Fibroblast of pulmonary artery (primary cell): ENCODE data around the gene LRMDA.

Source experiments
- DNase-seq: peaks from one replicate; pipeline ENCODE4 v3.0.0-alpha.2; 2010; ENCODE audit warnings: low read depth
- H3K4me3 ChIP-seq: replicated peaks from 2 replicates; pipeline ENCODE4 v1.5.1; 2011; ENCODE audit warnings: low read depth, mild to moderate bottlenecking, control low read depth, low read length, moderate library complexity
- TF ChIP-seq, protein P1 (sequence below): IDR thresholded peaks from 2 replicates; pipeline ENCODE4 v1.5.1; 2011; ENCODE audit warnings: mild to moderate bottlenecking, control low read depth, low read length, inconsistent platforms; ENCODE audit errors: missing control alignments

LRMDA gene

DNA sequence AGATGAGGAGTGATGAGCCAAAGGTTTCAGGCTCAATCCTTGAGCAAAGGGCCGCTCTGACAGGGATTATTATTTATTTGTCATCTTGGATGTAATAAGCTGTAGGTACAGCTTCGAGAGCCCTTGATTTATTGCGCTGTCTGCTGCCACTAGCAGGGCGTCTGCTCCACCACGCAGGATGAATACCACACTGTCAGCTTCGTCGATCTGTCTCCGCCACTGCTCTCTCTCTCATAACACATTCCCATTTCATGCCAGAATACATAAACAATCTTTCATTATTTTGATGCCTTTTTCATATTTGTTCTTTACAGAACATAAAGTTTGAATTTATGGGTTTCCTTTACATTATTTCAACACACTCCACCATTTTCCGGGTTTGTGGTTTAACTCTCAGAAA lies 276.6 kb downstream of the LRMDA start:
- no peak overlapping the region for H3K4me3 ChIP-seq
- TF ChIP-seq, protein P1, sequence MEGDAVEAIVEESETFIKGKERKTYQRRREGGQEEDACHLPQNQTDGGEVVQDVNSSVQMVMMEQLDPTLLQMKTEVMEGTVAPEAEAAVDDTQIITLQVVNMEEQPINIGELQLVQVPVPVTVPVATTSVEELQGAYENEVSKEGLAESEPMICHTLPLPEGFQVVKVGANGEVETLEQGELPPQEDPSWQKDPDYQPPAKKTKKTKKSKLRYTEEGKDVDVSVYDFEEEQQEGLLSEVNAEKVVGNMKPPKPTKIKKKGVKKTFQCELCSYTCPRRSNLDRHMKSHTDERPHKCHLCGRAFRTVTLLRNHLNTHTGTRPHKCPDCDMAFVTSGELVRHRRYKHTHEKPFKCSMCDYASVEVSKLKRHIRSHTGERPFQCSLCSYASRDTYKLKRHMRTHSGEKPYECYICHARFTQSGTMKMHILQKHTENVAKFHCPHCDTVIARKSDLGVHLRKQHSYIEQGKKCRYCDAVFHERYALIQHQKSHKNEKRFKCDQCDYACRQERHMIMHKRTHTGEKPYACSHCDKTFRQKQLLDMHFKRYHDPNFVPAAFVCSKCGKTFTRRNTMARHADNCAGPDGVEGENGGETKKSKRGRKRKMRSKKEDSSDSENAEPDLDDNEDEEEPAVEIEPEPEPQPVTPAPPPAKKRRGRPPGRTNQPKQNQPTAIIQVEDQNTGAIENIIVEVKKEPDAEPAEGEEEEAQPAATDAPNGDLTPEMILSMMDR: no peak
- DNase-seq: no peak

DNA sequence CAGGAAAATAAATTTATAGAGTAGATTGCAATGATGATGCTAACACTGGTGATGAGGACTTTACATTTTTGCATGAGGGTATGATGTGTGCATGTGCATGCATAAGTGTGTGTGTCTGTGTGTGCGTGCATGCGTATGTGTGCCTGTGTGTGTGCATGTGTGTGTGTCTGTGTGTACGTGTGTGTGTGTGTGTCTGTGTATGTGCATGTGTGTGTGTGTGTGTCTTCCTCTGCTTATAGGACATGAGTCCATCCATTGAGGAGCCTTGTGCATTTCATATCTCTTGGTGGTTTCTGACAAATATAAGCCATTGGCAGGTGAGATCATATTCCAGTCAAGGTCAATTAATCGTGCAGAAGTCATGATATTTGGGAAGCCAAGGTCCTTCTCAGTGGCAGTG lies 277.8 kb downstream of the LRMDA start:
- TF ChIP-seq, protein P1: no peak
- H3K4me3 ChIP-seq: no peak overlapping the region
- DNase-seq: no peak

DNA sequence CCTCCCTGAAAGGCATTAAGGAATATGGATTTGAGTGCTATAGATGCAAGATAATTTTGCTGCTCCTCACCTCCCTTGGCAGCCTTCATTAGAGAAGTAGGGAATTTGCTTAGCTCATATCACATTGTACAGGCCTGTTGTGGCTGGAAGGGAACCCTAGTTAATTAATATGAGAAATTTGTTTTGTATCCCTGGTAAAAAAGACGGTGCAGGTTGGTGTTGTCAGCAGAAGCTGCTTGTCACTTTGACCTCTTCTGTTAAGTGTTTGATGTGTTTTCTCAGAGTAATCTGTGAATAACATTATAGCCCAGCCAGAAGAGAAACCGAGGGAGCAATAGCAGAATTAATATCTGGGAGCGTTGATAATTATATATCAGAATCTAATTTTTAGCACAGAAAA lies 278.4 kb downstream of the LRMDA start:
- DNase-seq: no peak
- TF ChIP-seq, protein P1: no peak
- no peak overlapping the region for H3K4me3 ChIP-seq

DNA sequence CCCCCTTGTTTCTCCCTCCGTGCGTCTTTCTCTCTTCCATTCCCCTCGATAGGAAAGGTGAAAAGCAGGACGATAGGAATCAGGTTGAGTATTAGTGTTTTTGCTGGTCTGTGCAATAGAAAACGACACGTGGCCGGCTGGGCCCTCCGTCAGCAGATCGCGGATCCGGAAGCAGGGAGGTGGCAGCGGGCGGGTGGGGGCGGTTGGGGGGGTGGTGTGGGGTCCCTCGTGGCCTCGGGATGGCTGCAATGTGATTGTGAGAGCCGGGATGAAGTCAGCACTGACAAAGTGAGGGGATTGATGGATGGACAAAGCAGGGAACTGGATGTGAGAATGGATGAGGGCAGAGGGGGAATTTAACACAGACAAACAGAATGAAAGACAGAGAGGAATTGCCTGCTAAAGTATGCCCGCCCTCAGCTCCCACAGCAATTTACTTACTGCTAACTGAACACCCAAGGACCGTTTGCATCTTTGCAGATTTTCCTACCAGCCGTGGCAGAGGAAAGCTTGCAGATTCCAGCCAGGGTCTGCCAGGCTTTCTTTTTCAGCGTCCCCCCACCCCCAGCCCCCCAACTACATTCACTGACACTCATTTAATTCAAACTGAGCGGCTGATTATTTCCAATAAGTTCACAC lies 280.9 kb downstream of the LRMDA start:
- TF ChIP-seq, protein P1: no peak
- no peak for DNase-seq
- H3K4me3 ChIP-seq: no peak overlapping the region

DNA sequence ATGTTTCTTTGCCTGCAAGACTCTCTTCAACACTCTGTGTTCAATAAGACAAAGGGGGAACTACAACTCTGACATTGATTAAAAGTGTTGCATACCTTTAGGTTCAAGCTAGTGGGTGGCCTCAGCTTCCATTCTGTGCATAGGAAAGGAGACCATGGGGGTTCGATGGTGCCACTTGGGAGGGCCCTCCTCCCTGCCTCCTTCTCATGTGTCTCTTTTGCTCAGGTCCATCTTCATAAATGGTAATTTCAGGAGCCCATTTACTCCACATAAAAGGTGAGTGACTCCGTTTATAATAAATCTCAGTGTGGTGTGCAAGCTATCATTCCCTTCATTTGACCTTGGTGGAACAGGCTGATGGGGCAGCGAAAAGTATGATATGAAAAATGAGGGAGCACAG lies 285.1 kb downstream of the LRMDA start:
- TF ChIP-seq, protein P1: no peak
- no peak overlapping the region for H3K4me3 ChIP-seq

DNA sequence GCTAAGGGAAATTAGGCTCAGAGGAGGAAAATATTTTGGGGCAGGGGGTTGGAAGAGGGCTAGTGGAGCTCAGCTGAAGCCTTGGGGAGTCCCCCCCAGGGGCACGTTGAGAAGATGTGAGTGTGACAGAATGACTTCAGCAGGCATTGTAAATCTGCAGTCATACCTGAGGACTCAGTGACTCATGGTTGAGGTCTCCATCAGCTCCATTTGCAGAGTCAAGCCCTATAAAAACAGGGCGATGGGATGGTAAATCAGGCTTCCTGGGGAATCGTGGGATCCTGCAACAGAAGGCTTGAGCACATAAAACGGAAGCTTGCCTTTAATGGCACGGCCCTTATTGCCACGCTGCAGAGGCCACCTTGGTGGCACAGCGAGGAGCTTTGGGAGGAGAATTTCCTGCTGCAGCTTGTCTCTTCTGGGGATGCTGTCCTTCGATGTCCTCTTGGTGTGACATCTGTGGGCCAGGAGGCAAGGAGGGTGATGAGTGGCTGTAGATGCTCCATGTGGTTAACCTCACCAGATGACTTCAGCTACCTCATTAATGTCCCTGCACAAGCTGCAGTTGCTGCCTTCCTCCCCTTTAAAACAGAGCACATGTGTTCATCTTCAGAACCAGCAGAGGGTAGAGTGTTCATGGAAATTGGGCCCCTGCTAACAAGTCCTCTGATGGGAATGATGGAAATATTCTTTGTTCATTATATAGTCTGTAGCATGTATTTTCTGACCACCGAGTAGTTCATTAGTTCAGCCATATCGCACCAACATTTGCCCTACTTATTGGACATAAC lies 285.9 kb downstream of the LRMDA start:
- H3K4me3 ChIP-seq: no peak overlapping the region
- TF ChIP-seq, protein P1: no peak
- peak; percentile 8 for DNase-seq

More for the DNA sequence above, 285.1 kb downstream of the LRMDA start:
- DNase-seq: no peak
